Measurements from ENCODE around the gene ROBO1. TPM values are rescaled to one million over a fixed set of nuclear protein-coding genes. Genes with fewer than 3 reads are reported as not detected.

Gene ROBO1
- total RNA-seq, 1 donor: 88.5 TPM

DNA sequence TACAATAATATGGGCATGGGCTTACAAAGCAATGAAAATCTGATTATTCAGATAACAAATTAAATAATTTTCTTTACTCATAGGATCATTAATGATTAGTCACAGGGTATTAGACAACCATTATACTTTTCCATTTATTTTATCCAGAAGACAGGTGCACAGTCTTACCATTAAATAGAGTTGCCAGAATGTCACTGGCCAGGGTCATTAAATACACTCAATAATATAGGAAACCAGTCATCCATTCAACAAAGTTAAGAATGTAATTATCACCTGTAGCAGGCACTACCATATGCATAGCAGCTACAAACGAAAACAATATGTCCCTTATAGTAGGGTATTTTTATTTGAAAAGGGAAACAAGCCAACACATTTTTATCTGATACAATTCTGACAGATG is 16.1 kb downstream of the ROBO1 start:
- TF ChIP-seq, protein P1, sequence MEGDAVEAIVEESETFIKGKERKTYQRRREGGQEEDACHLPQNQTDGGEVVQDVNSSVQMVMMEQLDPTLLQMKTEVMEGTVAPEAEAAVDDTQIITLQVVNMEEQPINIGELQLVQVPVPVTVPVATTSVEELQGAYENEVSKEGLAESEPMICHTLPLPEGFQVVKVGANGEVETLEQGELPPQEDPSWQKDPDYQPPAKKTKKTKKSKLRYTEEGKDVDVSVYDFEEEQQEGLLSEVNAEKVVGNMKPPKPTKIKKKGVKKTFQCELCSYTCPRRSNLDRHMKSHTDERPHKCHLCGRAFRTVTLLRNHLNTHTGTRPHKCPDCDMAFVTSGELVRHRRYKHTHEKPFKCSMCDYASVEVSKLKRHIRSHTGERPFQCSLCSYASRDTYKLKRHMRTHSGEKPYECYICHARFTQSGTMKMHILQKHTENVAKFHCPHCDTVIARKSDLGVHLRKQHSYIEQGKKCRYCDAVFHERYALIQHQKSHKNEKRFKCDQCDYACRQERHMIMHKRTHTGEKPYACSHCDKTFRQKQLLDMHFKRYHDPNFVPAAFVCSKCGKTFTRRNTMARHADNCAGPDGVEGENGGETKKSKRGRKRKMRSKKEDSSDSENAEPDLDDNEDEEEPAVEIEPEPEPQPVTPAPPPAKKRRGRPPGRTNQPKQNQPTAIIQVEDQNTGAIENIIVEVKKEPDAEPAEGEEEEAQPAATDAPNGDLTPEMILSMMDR (IDR thresholded peaks at IDR 0.05; ENCODE audit: insufficient read depth, low read depth, low read length): no peak
- no peak for DNase-seq (ENCODE audit: low read depth)
- no peak overlapping the region for H3K4me3 ChIP-seq (ENCODE audit: low read depth, low read length)

DNA sequence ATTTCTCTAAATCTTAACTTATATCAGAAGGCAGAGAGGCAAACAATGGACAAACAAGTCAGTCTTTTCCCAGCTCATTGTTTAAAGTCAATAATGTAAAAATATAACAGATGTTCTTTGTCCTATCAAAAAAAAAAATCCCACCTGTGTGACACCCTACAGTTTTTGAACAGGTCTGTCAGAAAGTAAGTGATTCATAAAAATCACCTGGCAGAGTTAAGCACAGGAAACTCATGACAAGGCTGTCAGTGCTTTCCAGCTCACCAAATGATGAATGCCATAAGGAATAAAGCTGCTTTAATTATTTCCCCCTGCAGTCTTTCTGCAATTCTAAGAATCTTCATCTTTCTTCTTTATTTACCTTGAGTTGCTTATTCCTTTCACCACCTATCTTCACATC is 30.3 kb downstream of the ROBO1 start:
- H3K4me3 ChIP-seq (ENCODE audit: low read depth, low read length): no peak overlapping the region
- no peak for DNase-seq (ENCODE audit: low read depth)
- TF ChIP-seq, protein P1 (IDR thresholded peaks at IDR 0.05; ENCODE audit: insufficient read depth, low read depth, low read length): no peak

DNA sequence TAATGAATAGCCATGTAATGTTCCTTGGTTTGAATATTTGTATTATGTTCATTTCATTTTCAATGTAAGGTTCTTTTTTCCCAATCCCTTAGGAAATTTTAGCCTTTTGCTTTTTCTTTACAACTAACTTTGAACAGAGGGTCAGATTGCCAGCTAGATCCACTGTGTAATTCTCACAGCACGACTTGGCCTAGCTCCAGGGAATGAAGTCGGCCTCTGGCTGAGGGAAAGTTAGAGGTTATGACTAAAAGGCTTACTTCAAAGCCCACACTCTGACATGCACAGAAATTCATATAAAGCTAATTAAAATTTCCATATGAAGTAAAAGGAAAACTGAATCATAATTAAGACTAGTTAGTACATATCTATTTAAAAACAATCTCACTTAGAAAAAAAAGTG is 38.7 kb downstream of the ROBO1 start:
- H3K4me3 ChIP-seq (ENCODE audit: low read depth, low read length): no peak overlapping the region
- no peak for DNase-seq (ENCODE audit: low read depth)
- TF ChIP-seq, protein P1 (IDR thresholded peaks at IDR 0.05; ENCODE audit: insufficient read depth, low read depth, low read length): no peak

DNA sequence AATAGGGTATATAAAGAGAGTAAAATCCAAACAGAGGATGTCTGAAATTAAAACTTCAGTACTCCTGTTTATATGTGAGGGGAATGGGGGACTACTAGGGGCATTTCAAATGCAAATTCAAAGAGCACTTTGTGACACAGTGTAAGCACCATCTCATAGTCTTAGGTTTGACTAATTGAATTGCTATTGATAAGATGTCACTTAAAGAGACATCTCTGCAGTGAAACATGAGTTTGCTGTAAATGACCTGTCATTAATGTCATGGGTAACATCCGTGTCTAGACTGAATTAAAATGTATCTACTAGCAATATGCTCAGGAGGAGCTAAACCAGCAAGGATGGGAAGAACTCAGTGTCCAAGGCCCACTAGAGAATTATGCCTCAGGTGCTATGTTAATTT is 41.0 kb downstream of the ROBO1 start:
- no peak for DNase-seq (ENCODE audit: low read depth)
- TF ChIP-seq, protein P1 (IDR thresholded peaks at IDR 0.05; ENCODE audit: insufficient read depth, low read depth, low read length): no peak
- H3K4me3 ChIP-seq (ENCODE audit: low read depth, low read length): no peak overlapping the region

DNA sequence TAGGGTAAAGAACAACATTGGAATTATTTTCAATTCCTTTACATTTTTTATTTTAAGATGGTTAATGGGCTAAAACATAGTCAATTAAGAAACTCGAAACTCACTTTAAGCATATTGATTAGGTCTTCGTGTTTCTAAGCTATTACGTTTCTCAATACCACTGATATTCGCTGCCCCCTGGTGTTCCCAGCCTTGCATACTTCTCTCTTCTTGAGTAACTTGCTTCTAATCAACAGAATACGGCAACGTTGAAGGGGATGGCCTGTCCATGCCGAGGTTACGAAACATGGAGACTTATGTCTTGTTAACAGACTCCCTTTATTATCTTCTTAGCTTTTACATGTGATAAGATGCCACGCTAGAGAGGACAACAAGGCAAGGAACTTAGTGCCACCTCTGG is 43.6 kb downstream of the ROBO1 start:
- DNase-seq (ENCODE audit: low read depth): no peak
- TF ChIP-seq, protein P1 (IDR thresholded peaks at IDR 0.05; ENCODE audit: insufficient read depth, low read depth, low read length): no peak
- no peak overlapping the region for H3K4me3 ChIP-seq (ENCODE audit: low read depth, low read length)

DNA sequence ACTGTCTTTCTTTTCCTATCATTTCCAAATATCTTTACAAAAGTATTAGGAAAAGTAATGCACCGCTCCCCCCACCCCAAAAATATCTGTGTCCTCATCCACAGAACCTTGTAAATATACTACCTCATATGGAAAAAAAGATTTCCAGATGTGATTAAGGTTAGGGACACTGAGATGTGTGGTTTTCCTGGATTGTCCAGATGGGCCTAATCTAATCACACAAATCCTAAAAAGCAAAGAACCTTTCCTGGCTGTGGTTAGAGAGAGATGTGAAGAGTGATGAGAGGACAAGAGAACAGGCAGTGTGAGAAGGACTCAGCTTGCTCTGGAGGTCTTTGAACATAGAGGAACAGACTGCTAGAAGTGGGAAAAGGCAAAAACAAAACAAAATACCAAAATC is 77.7 kb downstream of the ROBO1 start:
- DNase-seq (ENCODE audit: low read depth): no peak
- H3K4me3 ChIP-seq (ENCODE audit: low read depth, low read length): no peak overlapping the region
- TF ChIP-seq, protein P1 (IDR thresholded peaks at IDR 0.05; ENCODE audit: insufficient read depth, low read depth, low read length): no peak

DNA sequence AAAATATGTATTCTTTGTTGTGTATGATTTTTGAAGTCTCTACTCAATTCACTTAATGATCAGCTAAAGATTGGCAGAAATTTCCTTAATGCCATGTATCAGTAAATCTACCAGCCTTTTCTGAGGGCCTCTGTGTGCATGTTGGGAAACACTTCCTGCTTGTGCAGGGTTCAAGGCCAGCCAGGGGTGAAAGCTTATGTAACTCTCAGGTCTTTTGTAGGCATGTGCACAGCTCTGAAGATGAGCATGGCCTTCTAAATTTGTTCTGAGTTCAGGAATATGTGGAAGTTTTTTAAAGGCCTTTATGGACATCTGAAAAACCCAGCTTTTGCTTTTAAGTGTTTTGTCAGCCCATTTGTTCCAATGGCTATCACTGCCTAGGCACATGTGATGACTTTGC is 82.7 kb downstream of the ROBO1 start:
- TF ChIP-seq, protein P1 (IDR thresholded peaks at IDR 0.05; ENCODE audit: insufficient read depth, low read depth, low read length): no peak
- H3K4me3 ChIP-seq (ENCODE audit: low read depth, low read length): no peak overlapping the region
- DNase-seq (ENCODE audit: low read depth): no peak
